Measurements from ENCODE around the gene PRR12. TPM values are rescaled to one million over a fixed set of nuclear protein-coding genes. Genes with fewer than 3 reads are reported as not detected.

The PRR12 gene
- total and polyA plus RNA-seq, 9 of the 15 experiments (the other 6 are each of a cell fraction or from before 2014, with no cell fraction given), result 0.01 to 21.1 (median 0.98) TPM

GRCh38 chr19:49579193-49579592 is 11.8 kb upstream of the PRR12 start (continued):
- no peak for TF ChIP-seq REST (IDR thresholded peaks at IDR 0.05; ENCODE audit: borderline replicate concordance)
- TF ChIP-seq REST (CRISPR knock-in tag; IDR thresholded peaks at IDR 0.05; ENCODE audit: low read depth), result no peak
- TF ChIP-seq HDAC8 (tag; IDR thresholded peaks at IDR 0.05), result peak; percentile 91
- TF ChIP-seq PURB (CRISPR knock-in tag; IDR thresholded peaks at IDR 0.05; ENCODE audit: low read depth), result no peak
- peak; percentile 68 for TF ChIP-seq CXXC5 (CRISPR knock-in tag; IDR thresholded peaks at IDR 0.05)
- TF ChIP-seq ZNF561 (CRISPR knock-in tag; conservative IDR thresholded peaks at IDR 0.05), result no peak
- TF ChIP-seq CSDE1 (IDR thresholded peaks at IDR 0.05), result no peak
- TF ChIP-seq ZFP36 (IDR thresholded peaks at IDR 0.05; ENCODE audit: low read depth, low read length, partially characterized antibody), result no peak
- peak in 1 of 2 experiments; percentile 93; a peak in 2 of 4 replicates for TF ChIP-seq ZNF639 (CRISPR knock-in tag; conservative IDR thresholded peaks at IDR 0.05 in 1 of 2, IDR thresholded peaks at IDR 0.05 in 1 of 2)
- no peak for TF ChIP-seq RREB1 (CRISPR knock-in tag; IDR thresholded peaks at IDR 0.05)
- no peak for TF ChIP-seq THRAP3 (IDR thresholded peaks at IDR 0.05; ENCODE audit: borderline replicate concordance)
- no peak for TF ChIP-seq BDP1 (IDR thresholded peaks at IDR 0.05; ENCODE audit: insufficient read depth, insufficient read length)
- TF ChIP-seq EHMT2 (IDR thresholded peaks at IDR 0.05), result no peak
- no peak for TF ChIP-seq MAFG (tag; conservative IDR thresholded peaks at IDR 0.05)

All from K562 (cell line).